K562 (cell line): ENCODE data around the gene TMIGD3. TPM values are rescaled to one million over a fixed set of nuclear protein-coding genes. Genes with fewer than 3 reads are reported as not detected.

Experiments
- ATAC-seq: fragments of 200-7000 bp; cut with Tn5 transposase; 3 replicates; pipeline ENCODE4 v1.9.1; 2020; ENCODE audit warnings: moderate library complexity
- BruUV-seq: library from RNA; stranded (reverse); fragments of 400-500 nt; replicated peaks from 2 replicates; lab custom pipeline; 2021; lab: Mats Ljungman, UMichigan
- CTCF ChIA-PET: fragments of 300-600 bp; formaldehyde crosslinking; extraction: SDS; loops from one replicate; lab custom pipeline; 2021; ENCODE audit warnings: low intra/inter-chr PET ratio; lab: Yijun Ruan, JAX
- POLR2A ChIA-PET: fragments of 300-600, 350-650 bp; sonication (Branson Sonifier 250); formaldehyde crosslinking; extraction: SDS; loops from one replicate; lab custom pipeline; 2021; ENCODE audit warnings: antibody characterized with exemption, inconsistent platforms; lab: Yijun Ruan, JAX
- DNase-seq, 4 experiments: peaks; one replicate each; pipeline versions ENCODE4 v3.0.0 to v3.0.0-alpha.2; 2011 to 2018; ENCODE audit warnings: low spot score in 3 of 4, mixed read lengths in 3 of 4; ENCODE audit errors: extremely low read depth in 1 of 4
- FAIRE-seq: peaks from 2 replicates; lab custom pipeline; 2011; peaks lifted over from hg19 to GRCh38; lab: Jason Lieb, UNC
- H2AFZ ChIP-seq: 2 replicates; pipeline ENCODE4 v1.6.0; 2011; ENCODE audit warnings: low read depth, low read length, control low read depth, inconsistent platforms
- H3K27ac ChIP-seq: fragments of 200-600 bp; 3 replicates; pipeline ENCODE4 v1.8.0; 2011; ENCODE audit warnings: low read depth, mild to moderate bottlenecking, control low read depth, inconsistent platforms, low read length, moderate library complexity, mixed read lengths; ENCODE audit errors: extremely low read depth
- H3K27me3 ChIP-seq, 2 experiments: fragments of 300-600 bp in 1 of 2; 2 replicates in 1 of 2; 3 replicates in 1 of 2; pipeline versions ENCODE4 v1.6.0 to v1.8.0; 2011; ENCODE audit warnings: inconsistent platforms in 2 of 2, low read length in 2 of 2, mild to moderate bottlenecking in 1 of 2, mixed read lengths in 1 of 2, moderate library complexity in 1 of 2; ENCODE audit not compliant: control insufficient read depth in 2 of 2, insufficient read depth in 2 of 2
- H3K36me3 ChIP-seq: fragments of 300-600 bp; 3 replicates; pipeline ENCODE4 v1.8.0; 2011; ENCODE audit warnings: mild to moderate bottlenecking, low read length, inconsistent platforms; ENCODE audit not compliant: control insufficient read depth, insufficient read depth
- H3K4me1 ChIP-seq, 2 experiments: fragments of 200-600 bp in 1 of 2; replicated peaks in 1 of 2; 2 replicates in 1 of 2; 3 replicates in 1 of 2; pipeline versions ENCODE4 v1.5.1 to v1.8.0; 2011; ENCODE audit warnings: inconsistent platforms in 2 of 2, low read length in 2 of 2, mild to moderate bottlenecking in 1 of 2, mixed read lengths in 1 of 2, moderate library complexity in 1 of 2; ENCODE audit not compliant: control insufficient read depth in 2 of 2, insufficient read depth in 2 of 2
- H3K4me2 ChIP-seq: 2 replicates; pipeline ENCODE4 v1.6.1; 2011; ENCODE audit warnings: low read length, control low read depth, inconsistent platforms, mixed read lengths; ENCODE audit not compliant: insufficient read depth
- H3K4me3 ChIP-seq: fragments of 200-600 bp; sonication (generic), shearing (Covaris generic); 2 replicates; pipeline ENCODE4 v1.5.1; 2016; ENCODE audit warnings: control low read depth, inconsistent platforms
- H3K79me2 ChIP-seq: fragments of 200-600 bp; 3 replicates; pipeline ENCODE4 v1.8.0; 2011; ENCODE audit warnings: low read length, inconsistent platforms; ENCODE audit not compliant: control insufficient read depth, insufficient read depth
- H3K9ac ChIP-seq, 2 experiments: 2 replicates each; pipeline versions ENCODE4 v1.6.0 to v1.6.1; 2011; ENCODE audit warnings: low read depth in 2 of 2, low read length in 2 of 2, control low read depth in 1 of 2, inconsistent platforms in 1 of 2, mild to moderate bottlenecking in 1 of 2, mixed read lengths in 1 of 2; ENCODE audit not compliant: insufficient read depth in 1 of 2
- H3K9me1 ChIP-seq: one replicate; pipeline ENCODE4 v1.6.0; 2011; ENCODE audit warnings: inconsistent platforms, mild to moderate bottlenecking, low read length, moderate library complexity; ENCODE audit not compliant: control insufficient read depth, insufficient read depth
- H3K9me3 ChIP-seq: replicated peaks from 2 replicates; pipeline ENCODE4 v1.5.1; 2011; ENCODE audit warnings: low read depth, low read length, inconsistent platforms; ENCODE audit not compliant: control insufficient read depth, insufficient read depth
- H4K20me1 ChIP-seq: replicated peaks from 2 replicates; pipeline ENCODE4 v1.6.1; 2011; ENCODE audit warnings: low read length, inconsistent platforms, mixed read lengths; ENCODE audit not compliant: control insufficient read depth, insufficient read depth
- HNRNPLL ChIP-seq: fragments of 200-400 bp; formaldehyde crosslinking; IDR thresholded peaks from 2 replicates; pipeline ENCODE4 v1.6.1; 2017; ENCODE audit warnings: low read length, low read depth, mild to moderate bottlenecking; ENCODE audit not compliant: poor library complexity, severe bottlenecking
- RAD21 ChIP-seq, 2 experiments: fragments of 250-450 bp in 1 of 2; fragments of 450-650 bp in 1 of 2; sonication (Bioruptor Pico) in 1 of 2; formaldehyde crosslinking in 1 of 2; IDR thresholded peaks in 1 of 2; conservative IDR thresholded peaks in 1 of 2; 2 replicates each; pipeline versions ENCODE4 v1.4.0 to v1.8.0; 2020 to 2022; ENCODE audit warnings: mild to moderate bottlenecking in 2 of 2, moderate library complexity in 1 of 2
- SIRT6 ChIP-seq: IDR thresholded peaks from one replicate; pipeline ENCODE4 v1.6.1; 2012; ENCODE audit warnings: low read depth, mild to moderate bottlenecking, control low read depth, inconsistent platforms, low read length, moderate library complexity
- TEAD2 ChIP-seq: fragments of 450-650 bp; IDR thresholded peaks from 2 replicates; pipeline ENCODE4 v1.6.1; 2016; ENCODE audit warnings: missing genetic modification characterization, control low read depth, missing compliant biosample characterization
- WGBS: fragments of 100-300 bp; shearing (Covaris generic); methylation state at CpG from one replicate; pipeline ENCODE4 v1.1.6; 2016; ENCODE audit warnings: low coverage, mixed read lengths; ENCODE audit not compliant: insufficient coverage; ENCODE audit errors: missing lambda C conversion rate; 5-methylcytosine and 5-hydroxymethylcytosine counted together
- in situ Hi-C: fragments of 300-500 bp; cut with MboI; formaldehyde crosslinking; loops from 4 replicates; pipeline ENCODE4 v1.15.0; 2018; ENCODE audit warnings: inconsistent platforms, mixed read lengths
- intact Hi-C: fragments of 100-400 bp; cut with micrococcal nuclease; formaldehyde crosslinking; loops from 2 replicates; pipeline ENCODE4 v1.14.2; 2022
- polyA plus RNA-seq, 8 experiments: library from polyadenylated mRNA; depleted of rRNA in 4 of 8; stranded (reverse) in 5 of 8; unstranded in 3 of 8; fragments of >200 nt; fragmentation: Nextera tagmentation in 2 of 8; fragmentation: Illumina TruSeq in 1 of 8; extraction: Ambion mirVana in 2 of 8; extraction: Trizol in 1 of 8; gene quantifications; 2 replicates each; pipeline versions ENCODE4 v1.2.1 to v1.2.3, GENCODE V29; 2011 to 2014; ENCODE audit warnings: inconsistent platforms in 1 of 8, missing spikeins in 1 of 8
- total RNA-seq, 7 experiments: library from RNA; depleted of rRNA in 6 of 7; stranded (reverse); fragments of >200 nt in 6 of 7; fragmentation: Illumina TruSeq in 2 of 7; extraction: Trizol in 2 of 7; gene quantifications; 2 replicates each; pipeline versions ENCODE4 v1.2.1 to v1.2.3, GENCODE V29; 2011 to 2021; ENCODE audit warnings: low replicate concordance in 1 of 7
- TF ChIP-seq, protein P1 (sequence below): fragments of 450-650 bp; IDR thresholded peaks from 2 replicates; pipeline ENCODE4 v1.6.1; 2017; ENCODE audit warnings: mild to moderate bottlenecking, moderate library complexity
- TF ChIP-seq, protein P2 (sequence below), 2 experiments: fragments of 450-650 bp in 1 of 2; sonication (generic) in 1 of 2; formaldehyde crosslinking in 1 of 2; IDR thresholded peaks; 2 replicates each; pipeline versions ENCODE4 v1.7.1 to v1.9.0; 2016 to 2022; ENCODE audit warnings: inconsistent platforms in 1 of 2, mild to moderate bottlenecking in 1 of 2, missing genetic modification reagents in 1 of 2
- TF ChIP-seq, protein P3 (sequence below): fragments of 450-650 bp; IDR thresholded peaks from 2 replicates; pipeline ENCODE4 v1.7.0; 2016; ENCODE audit warnings: borderline replicate concordance

TMIGD3 gene
- total and polyA plus RNA-seq, 9 of the 15 experiments (the other 6 are each of a cell fraction or from before 2014, with no cell fraction given) = 0.11 to 0.13 (median 0.11) TPM; not detected in 6

DNA sequence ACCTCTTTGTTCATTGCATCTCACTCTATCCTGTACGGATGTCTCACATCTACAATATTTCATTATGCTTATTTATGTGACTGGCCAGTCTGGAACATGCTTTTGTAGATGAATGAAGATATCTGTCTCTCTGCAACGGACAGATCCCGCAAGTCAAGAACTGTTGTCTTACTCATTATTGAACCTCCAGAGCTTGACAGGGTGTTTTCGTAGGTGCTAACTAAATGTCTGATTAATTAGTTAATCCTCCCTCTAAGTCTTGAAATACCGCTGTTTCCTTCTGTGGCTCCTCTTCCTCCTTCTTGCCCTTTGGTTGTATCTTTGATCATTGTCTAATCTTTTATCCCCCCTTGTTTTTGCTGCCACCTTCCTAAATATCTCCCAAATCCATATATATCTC, 32.8 kb downstream of the TMIGD3 start:
- H3K4me1 ChIP-seq = peaks cover 2 to 18% of the 10 kb centered on the region in 2 experiments; a peak in 2 of 5 replicates
- H3K27me3 ChIP-seq = no peaks in the 10 kb centered on the region
- H4K20me1 ChIP-seq = no peaks in the 10 kb centered on the region
- intact Hi-C loops (no loop called here), in situ Hi-C loops (no loop called here)
- H3K79me2 ChIP-seq = no peaks in the 10 kb centered on the region
- no peak overlapping the region for H3K4me3 ChIP-seq
- H3K9me3 ChIP-seq = no peaks in the 10 kb centered on the region
- H3K27ac ChIP-seq = no peak overlapping the region
- ChIA-PET POLR2A (interaction anchor here (0.6 kb wide), 1 partner anchor 28 kb away, joined by 3 read pairs; no protein-coding TSS in a partner anchor), CTCF (no interaction called here)
- no peak overlapping the region for H3K9ac ChIP-seq
- DNase-seq = no peak
- H2AFZ ChIP-seq = no peak overlapping the region
- WGBS = 91% methylated on average over 5 of the region's 5 CpGs
- no TSS peak for BruUV-seq
- ATAC-seq = no peak
- FAIRE-seq = no peak
- H3K36me3 ChIP-seq = peaks cover 33% of the 10 kb centered on the region; the same call in 2 of the 3 replicates
- no peaks in the 10 kb centered on the region for H3K9me1 ChIP-seq
- H3K4me2 ChIP-seq = no peak overlapping the region
- TF ChIP-seq RAD21 (CRISPR knock-in tag; conservative IDR thresholded peaks at IDR 0.05 in 1 of 2, IDR thresholded peaks at IDR 0.05 in 1 of 2) = no peak
- TF ChIP-seq HNRNPLL = no peak
- TF ChIP-seq TEAD2 = no peak
- no peak for TF ChIP-seq SIRT6
- TF ChIP-seq, protein P1, sequence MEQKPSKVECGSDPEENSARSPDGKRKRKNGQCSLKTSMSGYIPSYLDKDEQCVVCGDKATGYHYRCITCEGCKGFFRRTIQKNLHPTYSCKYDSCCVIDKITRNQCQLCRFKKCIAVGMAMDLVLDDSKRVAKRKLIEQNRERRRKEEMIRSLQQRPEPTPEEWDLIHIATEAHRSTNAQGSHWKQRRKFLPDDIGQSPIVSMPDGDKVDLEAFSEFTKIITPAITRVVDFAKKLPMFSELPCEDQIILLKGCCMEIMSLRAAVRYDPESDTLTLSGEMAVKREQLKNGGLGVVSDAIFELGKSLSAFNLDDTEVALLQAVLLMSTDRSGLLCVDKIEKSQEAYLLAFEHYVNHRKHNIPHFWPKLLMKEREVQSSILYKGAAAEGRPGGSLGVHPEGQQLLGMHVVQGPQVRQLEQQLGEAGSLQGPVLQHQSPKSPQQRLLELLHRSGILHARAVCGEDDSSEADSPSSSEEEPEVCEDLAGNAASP = no peak
- TF ChIP-seq, protein P2, sequence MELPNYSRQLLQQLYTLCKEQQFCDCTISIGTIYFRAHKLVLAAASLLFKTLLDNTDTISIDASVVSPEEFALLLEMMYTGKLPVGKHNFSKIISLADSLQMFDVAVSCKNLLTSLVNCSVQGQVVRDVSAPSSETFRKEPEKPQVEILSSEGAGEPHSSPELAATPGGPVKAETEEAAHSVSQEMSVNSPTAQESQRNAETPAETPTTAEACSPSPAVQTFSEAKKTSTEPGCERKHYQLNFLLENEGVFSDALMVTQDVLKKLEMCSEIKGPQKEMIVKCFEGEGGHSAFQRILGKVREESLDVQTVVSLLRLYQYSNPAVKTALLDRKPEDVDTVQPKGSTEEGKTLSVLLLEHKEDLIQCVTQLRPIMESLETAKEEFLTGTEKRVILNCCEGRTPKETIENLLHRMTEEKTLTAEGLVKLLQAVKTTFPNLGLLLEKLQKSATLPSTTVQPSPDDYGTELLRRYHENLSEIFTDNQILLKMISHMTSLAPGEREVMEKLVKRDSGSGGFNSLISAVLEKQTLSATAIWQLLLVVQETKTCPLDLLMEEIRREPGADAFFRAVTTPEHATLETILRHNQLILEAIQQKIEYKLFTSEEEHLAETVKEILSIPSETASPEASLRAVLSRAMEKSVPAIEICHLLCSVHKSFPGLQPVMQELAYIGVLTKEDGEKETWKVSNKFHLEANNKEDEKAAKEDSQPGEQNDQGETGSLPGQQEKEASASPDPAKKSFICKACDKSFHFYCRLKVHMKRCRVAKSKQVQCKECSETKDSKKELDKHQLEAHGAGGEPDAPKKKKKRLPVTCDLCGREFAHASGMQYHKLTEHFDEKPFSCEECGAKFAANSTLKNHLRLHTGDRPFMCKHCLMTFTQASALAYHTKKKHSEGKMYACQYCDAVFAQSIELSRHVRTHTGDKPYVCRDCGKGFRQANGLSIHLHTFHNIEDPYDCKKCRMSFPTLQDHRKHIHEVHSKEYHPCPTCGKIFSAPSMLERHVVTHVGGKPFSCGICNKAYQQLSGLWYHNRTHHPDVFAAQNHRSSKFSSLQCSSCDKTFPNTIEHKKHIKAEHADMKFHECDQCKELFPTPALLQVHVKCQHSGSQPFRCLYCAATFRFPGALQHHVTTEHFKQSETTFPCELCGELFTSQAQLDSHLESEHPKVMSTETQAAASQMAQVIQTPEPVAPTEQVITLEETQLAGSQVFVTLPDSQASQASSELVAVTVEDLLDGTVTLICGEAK (IDR thresholded peaks at IDR 0.05) = no peak
- TF ChIP-seq, protein P2 (CRISPR knock-in tag; IDR thresholded peaks at IDR 0.05) = no peak
- TF ChIP-seq, protein P3, sequence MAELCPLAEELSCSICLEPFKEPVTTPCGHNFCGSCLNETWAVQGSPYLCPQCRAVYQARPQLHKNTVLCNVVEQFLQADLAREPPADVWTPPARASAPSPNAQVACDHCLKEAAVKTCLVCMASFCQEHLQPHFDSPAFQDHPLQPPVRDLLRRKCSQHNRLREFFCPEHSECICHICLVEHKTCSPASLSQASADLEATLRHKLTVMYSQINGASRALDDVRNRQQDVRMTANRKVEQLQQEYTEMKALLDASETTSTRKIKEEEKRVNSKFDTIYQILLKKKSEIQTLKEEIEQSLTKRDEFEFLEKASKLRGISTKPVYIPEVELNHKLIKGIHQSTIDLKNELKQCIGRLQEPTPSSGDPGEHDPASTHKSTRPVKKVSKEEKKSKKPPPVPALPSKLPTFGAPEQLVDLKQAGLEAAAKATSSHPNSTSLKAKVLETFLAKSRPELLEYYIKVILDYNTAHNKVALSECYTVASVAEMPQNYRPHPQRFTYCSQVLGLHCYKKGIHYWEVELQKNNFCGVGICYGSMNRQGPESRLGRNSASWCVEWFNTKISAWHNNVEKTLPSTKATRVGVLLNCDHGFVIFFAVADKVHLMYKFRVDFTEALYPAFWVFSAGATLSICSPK = no peak
